Trophoblast cell (in vitro differentiated cells and primary cell): ENCODE data around the gene MPP2.
"Not testable (repeated sequence)": the region's sequence is repeated elsewhere in the genome, so short reads cannot be mapped to it uniquely, and the experiment has no call there.

Source experiments
- DNase-seq, 2 donors: peaks; one replicate each; pipeline ENCODE4 v3.0.0-alpha.2; 2016
- H2AFZ ChIP-seq: 2 replicates; pipeline ENCODE4 v1.6.1; 2013; ENCODE audit warnings: low read length, moderate library complexity, mild to moderate bottlenecking; ENCODE audit not compliant: insufficient read depth, poor library complexity
- H2AK5ac ChIP-seq: 2 replicates; pipeline ENCODE4 v1.6.1; 2013; ENCODE audit warnings: mild to moderate bottlenecking, low read length
- H2BK120ac ChIP-seq: 2 replicates; pipeline ENCODE4 v1.6.1; 2013; ENCODE audit warnings: low read length, mild to moderate bottlenecking, moderate library complexity; ENCODE audit not compliant: insufficient read depth, poor library complexity
- H2BK12ac ChIP-seq: 2 replicates; pipeline ENCODE4 v1.6.1; 2013; ENCODE audit warnings: mild to moderate bottlenecking, low read length, moderate library complexity
- H2BK5ac ChIP-seq: 2 replicates; pipeline ENCODE4 v1.6.1; 2013; ENCODE audit warnings: low read length, low read depth, moderate library complexity, mild to moderate bottlenecking; ENCODE audit not compliant: poor library complexity
- H3K14ac ChIP-seq: 2 replicates; pipeline ENCODE4 v1.6.1; 2013; ENCODE audit warnings: mild to moderate bottlenecking, low read length
- H3K18ac ChIP-seq: 2 replicates; pipeline ENCODE4 v1.6.1; 2013; ENCODE audit warnings: mild to moderate bottlenecking, low read length
- H3K23ac ChIP-seq: 2 replicates; pipeline ENCODE4 v1.6.1; 2013; ENCODE audit warnings: low read length
- H3K27ac ChIP-seq: 2 replicates; pipeline ENCODE4 v1.5.1; 2013; ENCODE audit warnings: low read depth, mild to moderate bottlenecking, inconsistent platforms, low read length, moderate library complexity
- H3K27me3 ChIP-seq: 2 replicates; pipeline ENCODE4 v1.6.1; 2013; ENCODE audit warnings: inconsistent platforms, mild to moderate bottlenecking, low read length, moderate library complexity; ENCODE audit not compliant: insufficient read depth
- H3K36me3 ChIP-seq, 2 experiments: 1 replicate in 1 of 2; 2 replicates in 1 of 2; pipeline ENCODE4 v1.6.1; 2013; ENCODE audit warnings: low read length in 2 of 2, mild to moderate bottlenecking in 2 of 2, moderate library complexity in 1 of 2; ENCODE audit not compliant: insufficient read depth in 2 of 2, control insufficient read depth in 1 of 2
- H3K4ac ChIP-seq: 2 replicates; pipeline ENCODE4 v1.6.1; 2013; ENCODE audit warnings: low read depth, mild to moderate bottlenecking, low read length, moderate library complexity
- H3K4me1 ChIP-seq, 2 experiments: 1 replicate in 1 of 2; 2 replicates in 1 of 2; pipeline ENCODE4 v1.6.1; 2013; ENCODE audit warnings: low read length in 2 of 2, mild to moderate bottlenecking in 2 of 2, moderate library complexity in 1 of 2; ENCODE audit not compliant: insufficient read depth in 2 of 2, control insufficient read depth in 1 of 2
- H3K4me2 ChIP-seq: 2 replicates; pipeline ENCODE4 v1.6.1; 2013; ENCODE audit warnings: inconsistent platforms, mild to moderate bottlenecking, low read length, moderate library complexity
- H3K4me3 ChIP-seq: 2 replicates; pipeline ENCODE4 v1.5.1; 2013; ENCODE audit warnings: mild to moderate bottlenecking, low read depth, low read length, inconsistent platforms
- H3K79me1 ChIP-seq: one replicate; pipeline ENCODE4 v1.6.1; 2013; ENCODE audit warnings: low read length
- H3K79me2 ChIP-seq: 2 replicates; pipeline ENCODE4 v1.6.1; 2013; ENCODE audit warnings: low read length, mild to moderate bottlenecking; ENCODE audit not compliant: control insufficient read depth, insufficient read depth, poor library complexity
- H3K9ac ChIP-seq: 2 replicates; pipeline ENCODE4 v1.6.1; 2013; ENCODE audit warnings: mild to moderate bottlenecking, low read length
- H3K9me3 ChIP-seq: 2 replicates; pipeline ENCODE4 v1.6.1; 2013; ENCODE audit warnings: low read depth, mild to moderate bottlenecking, control low read depth, inconsistent platforms, low read length; ENCODE audit not compliant: insufficient read depth
- H4K12ac ChIP-seq: 2 replicates; pipeline ENCODE4 v1.6.1; 2013; ENCODE audit warnings: low read depth, mild to moderate bottlenecking, low read length, moderate library complexity
- H4K8ac ChIP-seq: 2 replicates; pipeline ENCODE4 v1.6.1; 2013; ENCODE audit warnings: low read depth, mild to moderate bottlenecking, low read length, moderate library complexity
- H4K91ac ChIP-seq: one replicate; pipeline ENCODE4 v1.6.1; 2013; ENCODE audit warnings: low read depth, mild to moderate bottlenecking, low read length, moderate library complexity
- WGBS: extraction: QIAGEN DNeasy Blood & Tissue Kit; methylation state at CpG from one replicate; pipeline ENCODE4 v1.1.7; 2013; ENCODE audit warnings: missing lambda C conversion rate; ENCODE audit not compliant: insufficient read length, insufficient coverage; ENCODE audit errors: extremely low coverage; 5-methylcytosine and 5-hydroxymethylcytosine counted together

Gene MPP2

GRCh38 chr17:43873091-43873490 is 34.2 kb downstream of the MPP2 start:
- no CpG with 5 or more reads among the region's 5 CpGs for WGBS
- no peak overlapping the region for H3K27ac ChIP-seq
- no peak overlapping the region for H2AK5ac ChIP-seq
- no peak overlapping the region for H2BK120ac ChIP-seq
- no peaks in the 10 kb centered on the region for H3K79me1 ChIP-seq
- no peak overlapping the region for H3K9ac ChIP-seq
- H3K9me3 ChIP-seq, result no peaks in the 10 kb centered on the region
- no peaks in the 10 kb centered on the region for H3K27me3 ChIP-seq
- no peak overlapping the region for H3K14ac ChIP-seq
- no peak overlapping the region for H3K4ac ChIP-seq
- no peak overlapping the region for H4K91ac ChIP-seq
- H3K36me3 ChIP-seq, result no peaks in the 10 kb centered on the region
- no peak overlapping the region for H3K4me2 ChIP-seq
- H3K79me2 ChIP-seq, result no peaks in the 10 kb centered on the region
- no peak overlapping the region for H4K12ac ChIP-seq
- no peak overlapping the region for H2BK5ac ChIP-seq
- H2BK12ac ChIP-seq, result no peak overlapping the region
- no peak overlapping the region for H4K8ac ChIP-seq
- no peak for DNase-seq
- no peaks in the 10 kb centered on the region for H3K4me1 ChIP-seq
- no peak overlapping the region for H2AFZ ChIP-seq
- no peak overlapping the region for H3K18ac ChIP-seq
- no peak overlapping the region for H3K23ac ChIP-seq
- H3K4me3 ChIP-seq, result no peak overlapping the region

- Histone ChIP-seq H2BK120ac (no peak overlapping the region), H3K9ac (no peak overlapping the region), H2BK5ac (no peak overlapping the region), H2BK12ac (no peak overlapping the region), H2AFZ (no peak overlapping the region), H3K79me1 (no peaks in the 10 kb centered on the region), H3K4me1 (no peaks in the 10 kb centered on the region), H3K27ac (no peak overlapping the region), H3K14ac (no peak overlapping the region), H3K36me3 (no peaks in the 10 kb centered on the region), H3K4me2 (no peak overlapping the region), H3K23ac (no peak overlapping the region), H3K4ac (no peak overlapping the region), H4K91ac (no peak overlapping the region), H3K27me3 (no peaks in the 10 kb centered on the region), H3K4me3 (no peak overlapping the region), H4K12ac (no peak overlapping the region), H2AK5ac (no peak overlapping the region), H4K8ac (no peak overlapping the region), H3K9me3 (no peaks in the 10 kb centered on the region), H3K79me2 (no peaks in the 10 kb centered on the region), H3K18ac (no peak overlapping the region)
- no CpG with 5 or more reads among the region's 14 CpGs for WGBS
- DNase-seq, result peak; percentile 88 to 93
These were observed 35.2 kb downstream of the MPP2 start for GRCh38 chr17:43871946-43872690.

DNA sequence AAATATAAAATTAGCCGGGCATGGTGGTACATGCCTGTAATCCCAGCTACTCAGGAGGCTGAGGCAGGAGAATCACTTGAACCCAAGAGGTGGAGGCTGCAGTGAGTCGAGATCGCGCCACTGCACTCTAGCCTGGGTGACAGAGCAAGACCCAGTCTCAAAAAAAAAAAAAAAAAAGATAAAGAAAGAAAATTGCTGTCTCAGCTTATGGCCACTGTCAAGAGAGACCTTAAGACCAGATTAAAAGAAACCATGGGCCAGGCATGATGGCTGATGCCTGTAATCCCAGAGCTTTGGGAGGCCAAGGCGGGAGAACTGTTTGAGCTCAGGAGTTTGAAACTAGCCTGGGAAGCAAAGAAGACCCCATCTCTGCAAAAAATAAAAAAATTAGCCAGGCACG is 38.3 kb downstream of the MPP2 start:
- H2BK12ac ChIP-seq, H3K23ac ChIP-seq, DNase-seq, H2AK5ac ChIP-seq, H2AFZ ChIP-seq, H3K4ac ChIP-seq, H3K4me2 ChIP-seq, H3K18ac ChIP-seq, H2BK5ac ChIP-seq, H2BK120ac ChIP-seq, H4K8ac ChIP-seq, H3K36me3 ChIP-seq, H3K79me1 ChIP-seq, H4K91ac ChIP-seq, H3K9ac ChIP-seq, H3K14ac ChIP-seq, H3K4me1 ChIP-seq, H3K27ac ChIP-seq, H4K12ac ChIP-seq, H3K27me3 ChIP-seq, H3K4me3 ChIP-seq, H3K9me3 ChIP-seq, H3K79me2 ChIP-seq: not testable (repeated sequence)
- no CpG with 5 or more reads among the region's 6 CpGs for WGBS

DNA sequence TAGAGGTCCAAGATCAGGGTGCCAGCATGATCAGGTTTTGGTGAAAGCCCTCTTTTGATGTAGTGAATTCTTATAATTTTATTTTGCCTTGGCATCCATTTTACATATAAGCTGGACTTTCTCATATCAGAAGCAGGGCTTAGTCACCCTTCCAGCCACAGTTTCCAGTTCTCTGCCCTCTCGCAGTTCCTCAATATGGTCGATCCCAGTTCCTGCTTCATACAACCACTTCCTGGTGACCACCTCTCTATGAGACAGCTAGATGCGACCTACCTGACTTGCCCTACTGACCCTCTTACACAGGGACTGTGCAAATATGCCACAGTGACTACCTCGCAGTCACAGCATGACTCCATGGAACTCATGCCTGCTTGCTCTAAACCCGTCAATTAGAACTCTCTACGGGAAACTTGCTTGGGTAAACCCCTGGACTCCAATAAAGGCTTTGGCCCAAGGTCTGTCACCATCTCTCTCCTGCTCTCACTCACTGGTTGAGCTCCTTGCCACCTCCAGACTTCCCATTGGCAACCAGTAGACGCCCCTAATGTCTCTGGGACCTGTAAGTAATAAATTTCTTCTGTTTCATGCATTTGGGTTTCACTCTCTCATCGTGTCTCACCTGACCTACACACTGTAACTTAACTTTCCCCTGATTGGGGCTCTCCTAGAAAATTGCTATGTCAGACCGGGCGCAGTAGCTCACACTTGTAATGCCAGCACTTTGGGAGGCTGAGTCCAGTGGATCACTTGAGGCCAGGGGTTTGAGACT is 38.9 kb downstream of the MPP2 start:
- no peak overlapping the region for H4K91ac ChIP-seq
- no peak overlapping the region for H3K9ac ChIP-seq
- no peaks in the 10 kb centered on the region for H3K79me2 ChIP-seq
- H3K14ac ChIP-seq, result no peak overlapping the region
- H3K4me1 ChIP-seq, result no peaks in the 10 kb centered on the region
- H2AK5ac ChIP-seq, result no peak overlapping the region
- H2BK5ac ChIP-seq, result no peak overlapping the region
- no peak overlapping the region for H2AFZ ChIP-seq
- H3K4me3 ChIP-seq, result no peak overlapping the region
- H3K18ac ChIP-seq, result no peak overlapping the region
- H3K23ac ChIP-seq, result no peak overlapping the region
- H4K12ac ChIP-seq, result no peak overlapping the region
- H3K4ac ChIP-seq, result no peak overlapping the region
- H3K4me2 ChIP-seq, result no peak overlapping the region
- no peak for DNase-seq
- H3K27me3 ChIP-seq, result no peaks in the 10 kb centered on the region
- no peaks in the 10 kb centered on the region for H3K79me1 ChIP-seq
- H2BK12ac ChIP-seq, result no peak overlapping the region
- no peak overlapping the region for H2BK120ac ChIP-seq
- no peak overlapping the region for H3K27ac ChIP-seq
- no peaks in the 10 kb centered on the region for H3K9me3 ChIP-seq
- H3K36me3 ChIP-seq, result no peaks in the 10 kb centered on the region
- WGBS, result no CpG with 5 or more reads among the region's 10 CpGs
- H4K8ac ChIP-seq, result no peak overlapping the region
